Measurements from ENCODE around the gene SOX5.

GRCh38 chr12:23534196-23534595 is 415.3 kb downstream of the SOX5 start:
- TF ChIP-seq CTCF (IDR thresholded peaks at IDR 0.05) (no peak), POLR2A (IDR thresholded peaks at IDR 0.05) (no peak)

All from right lobe of liver (tissue), 4 donors.